Prostate gland (tissue), 2 donors: ENCODE measurements around the gene ANKS1B.

ENCODE experiments used
- POLR2A ChIP-seq: fragments of 450-650 bp; IDR thresholded peaks from one replicate; pipeline ENCODE4 v1.6.1; 2016; ENCODE audit warnings: antibody characterized with exemption, mild to moderate bottlenecking
- POLR2AphosphoS5 ChIP-seq: sonication (generic); formaldehyde crosslinking; IDR thresholded peaks from one replicate; pipeline ENCODE4 v1.6.1; 2017; ENCODE audit warnings: antibody characterized with exemption
- TF ChIP-seq, protein P1 (sequence below), 4 experiments: fragments of 200-600 bp in 2 of 4; fragments of 450-650 bp in 2 of 4; sonication (generic) in 2 of 4; IDR thresholded peaks; 1 replicate in 3 of 4; 2 replicates in 1 of 4; pipeline ENCODE4 v1.5.1; 2016 to 2019; ENCODE audit warnings: antibody characterized with exemption in 4 of 4, mild to moderate bottlenecking in 2 of 4, moderate library complexity in 2 of 4

- TF ChIP-seq, protein P1, sequence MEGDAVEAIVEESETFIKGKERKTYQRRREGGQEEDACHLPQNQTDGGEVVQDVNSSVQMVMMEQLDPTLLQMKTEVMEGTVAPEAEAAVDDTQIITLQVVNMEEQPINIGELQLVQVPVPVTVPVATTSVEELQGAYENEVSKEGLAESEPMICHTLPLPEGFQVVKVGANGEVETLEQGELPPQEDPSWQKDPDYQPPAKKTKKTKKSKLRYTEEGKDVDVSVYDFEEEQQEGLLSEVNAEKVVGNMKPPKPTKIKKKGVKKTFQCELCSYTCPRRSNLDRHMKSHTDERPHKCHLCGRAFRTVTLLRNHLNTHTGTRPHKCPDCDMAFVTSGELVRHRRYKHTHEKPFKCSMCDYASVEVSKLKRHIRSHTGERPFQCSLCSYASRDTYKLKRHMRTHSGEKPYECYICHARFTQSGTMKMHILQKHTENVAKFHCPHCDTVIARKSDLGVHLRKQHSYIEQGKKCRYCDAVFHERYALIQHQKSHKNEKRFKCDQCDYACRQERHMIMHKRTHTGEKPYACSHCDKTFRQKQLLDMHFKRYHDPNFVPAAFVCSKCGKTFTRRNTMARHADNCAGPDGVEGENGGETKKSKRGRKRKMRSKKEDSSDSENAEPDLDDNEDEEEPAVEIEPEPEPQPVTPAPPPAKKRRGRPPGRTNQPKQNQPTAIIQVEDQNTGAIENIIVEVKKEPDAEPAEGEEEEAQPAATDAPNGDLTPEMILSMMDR (IDR thresholded peaks at IDR 0.05): no peak
- no peak for TF ChIP-seq POLR2AphosphoS5
- TF ChIP-seq POLR2A: no peak
These were observed 1191.6 kb downstream of the ANKS1B start for GRCh38 chr12:98793121-98793520.
